Right lobe of liver (tissue), 4 donors: ENCODE results near the gene EIF4A3.

ENCODE experiments used
- POLR2A ChIP-seq: fragments of 450-650 bp; IDR thresholded peaks from one replicate; pipeline ENCODE4 v1.6.1; 2017; ENCODE audit warnings: antibody characterized with exemption, mild to moderate bottlenecking
- TF ChIP-seq, protein P1 (sequence below), 4 donors: fragments of 200-600 bp in 3 of 4; fragments of 450-650 bp in 1 of 4; IDR thresholded peaks; one replicate each; pipeline versions ENCODE4 v1.5.1 to v1.8.0; 2016 to 2022; ENCODE audit warnings: antibody characterized with exemption in 4 of 4, mild to moderate bottlenecking in 2 of 4
- donor health status: DM: no; HTN: no; CAD: no.
- donor health status: DM: no; HTN: no; CAD: no.
- donor health status: DM: no; HTN: yes; CAD: no.

- no peak for TF ChIP-seq POLR2A
- TF ChIP-seq, protein P1, sequence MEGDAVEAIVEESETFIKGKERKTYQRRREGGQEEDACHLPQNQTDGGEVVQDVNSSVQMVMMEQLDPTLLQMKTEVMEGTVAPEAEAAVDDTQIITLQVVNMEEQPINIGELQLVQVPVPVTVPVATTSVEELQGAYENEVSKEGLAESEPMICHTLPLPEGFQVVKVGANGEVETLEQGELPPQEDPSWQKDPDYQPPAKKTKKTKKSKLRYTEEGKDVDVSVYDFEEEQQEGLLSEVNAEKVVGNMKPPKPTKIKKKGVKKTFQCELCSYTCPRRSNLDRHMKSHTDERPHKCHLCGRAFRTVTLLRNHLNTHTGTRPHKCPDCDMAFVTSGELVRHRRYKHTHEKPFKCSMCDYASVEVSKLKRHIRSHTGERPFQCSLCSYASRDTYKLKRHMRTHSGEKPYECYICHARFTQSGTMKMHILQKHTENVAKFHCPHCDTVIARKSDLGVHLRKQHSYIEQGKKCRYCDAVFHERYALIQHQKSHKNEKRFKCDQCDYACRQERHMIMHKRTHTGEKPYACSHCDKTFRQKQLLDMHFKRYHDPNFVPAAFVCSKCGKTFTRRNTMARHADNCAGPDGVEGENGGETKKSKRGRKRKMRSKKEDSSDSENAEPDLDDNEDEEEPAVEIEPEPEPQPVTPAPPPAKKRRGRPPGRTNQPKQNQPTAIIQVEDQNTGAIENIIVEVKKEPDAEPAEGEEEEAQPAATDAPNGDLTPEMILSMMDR (IDR thresholded peaks at IDR 0.05): no peak
Measured at GRCh38 chr17:80187515-80187941, 40.6 kb upstream of the EIF4A3 start.
